Gastrocnemius medialis (tissue), 4 donors: ENCODE measurements around the gene FAM217A. TPM values are rescaled to one million over a fixed set of nuclear protein-coding genes. Genes with fewer than 3 reads are reported as not detected.
A peak's percentile ranks its signal among the peaks of the same experiment; 100 is the strongest.

Experiments
- ATAC-seq, 2 donors: fragments of 150-250 bp; one replicate each; pipeline ENCODE4 v1.9.1; 2016
- DNase-seq, 2 donors: peaks; one replicate each; pipeline ENCODE4 v3.0.0-alpha.2; 2019
- H3K27ac ChIP-seq, 4 donors: fragments of 200-600 bp; sonication (generic); 1 replicate in 1 of 4; 2 replicates in 3 of 4; pipeline ENCODE4 v1.5.1; 2016 to 2018; ENCODE audit warnings: mild to moderate bottlenecking in 2 of 4, moderate library complexity in 1 of 4
- H3K27me3 ChIP-seq, 3 donors: fragments of 200-600 bp; sonication (generic) in 2 of 3; 1 replicate in 1 of 3; 2 replicates in 2 of 3; pipeline versions ENCODE4 v1.5.1 to v1.6.0; 2016 to 2019; ENCODE audit warnings: mild to moderate bottlenecking in 1 of 3, moderate library complexity in 1 of 3
- H3K36me3 ChIP-seq, 2 donors: fragments of 200-600 bp; sonication (generic) in 1 of 2; one replicate each; pipeline ENCODE4 v1.5.1; 2017 to 2018
- H3K4me1 ChIP-seq, 2 donors: fragments of 200-600 bp; sonication (generic) in 1 of 2; one replicate each; pipeline ENCODE4 v1.5.1; 2016 to 2017; ENCODE audit warnings: mild to moderate bottlenecking in 2 of 2
- H3K4me3 ChIP-seq, 4 donors: fragments of 200-600 bp; sonication (generic) in 3 of 4; 1 replicate in 1 of 4; 2 replicates in 3 of 4; pipeline ENCODE4 v1.5.1; 2016 to 2019; ENCODE audit warnings: mild to moderate bottlenecking in 2 of 4
- H3K9me3 ChIP-seq, 3 donors: fragments of 200-600 bp; sonication (generic) in 2 of 3; 1 replicate in 1 of 3; 2 replicates in 2 of 3; pipeline ENCODE4 v1.5.1; 2016 to 2019
- CTCF ChIP-seq, 5 experiments: fragments of 450-650 bp in 3 of 5; fragments of 200-600 bp in 2 of 5; sonication (generic) in 2 of 5; IDR thresholded peaks in 4 of 5; conservative IDR thresholded peaks in 1 of 5; 1 replicate in 4 of 5; 2 replicates in 1 of 5; pipeline ENCODE4 v1.5.1; 2016 to 2019; ENCODE audit warnings: antibody characterized with exemption in 5 of 5, mild to moderate bottlenecking in 3 of 5, moderate library complexity in 3 of 5
- POLR2A ChIP-seq, 2 donors: fragments of 450-650 bp; IDR thresholded peaks; one replicate each; pipeline ENCODE4 v1.6.1; 2017; ENCODE audit warnings: antibody characterized with exemption in 2 of 2, mild to moderate bottlenecking in 2 of 2, moderate library complexity in 2 of 2
- in situ Hi-C, 4 donors: fragments of 200-750 bp; cut with MboI; loops; one replicate each; pipeline versions ENCODE4 v1.15.0 to v1.8.0; 2017; ENCODE audit warnings: low sequenced_read_pairs in 4 of 4
- intact Hi-C: fragments of 100-400 bp; cut with DNase I; formaldehyde crosslinking; loops from one replicate; pipeline ENCODE4 v1.15.1; 2023; ENCODE audit warnings: low total_unique reads
- total RNA-seq, 4 donors: library from RNA; depleted of rRNA; stranded (reverse); fragments of >200 nt; gene quantifications; one replicate each; pipeline versions ENCODE4 v1.1.0 to v1.2.3, GENCODE V29; 2016

The FAM217A gene
- total RNA-seq, 4 donors from 2014 or later: not detected

- Histone ChIP-seq H3K4me3 (no peak overlapping the region), H3K27me3 (no peaks in the 10 kb centered on the region), H3K27ac (no peak overlapping the region), H3K9me3 (no peaks in the 10 kb centered on the region), H3K4me1 (peaks cover 48 to 62% of the 10 kb centered on the region in 2 donors), H3K36me3 (peaks cover 0 to 17% of the 10 kb centered on the region in 2 donors)
- ATAC-seq (no peak), DNase-seq (no peak)
- in situ Hi-C loops: no loop called here
- intact Hi-C loops: no loop called here
- no peak for TF ChIP-seq CTCF (IDR thresholded peaks at IDR 0.05 in 4 of 5, conservative IDR thresholded peaks at IDR 0.05 in 1 of 5)
- no peak for TF ChIP-seq POLR2A (IDR thresholded peaks at IDR 0.05)
Observed at GRCh38 chr6:4028051-4028450, 50.9 kb downstream of the FAM217A start.

DNA sequence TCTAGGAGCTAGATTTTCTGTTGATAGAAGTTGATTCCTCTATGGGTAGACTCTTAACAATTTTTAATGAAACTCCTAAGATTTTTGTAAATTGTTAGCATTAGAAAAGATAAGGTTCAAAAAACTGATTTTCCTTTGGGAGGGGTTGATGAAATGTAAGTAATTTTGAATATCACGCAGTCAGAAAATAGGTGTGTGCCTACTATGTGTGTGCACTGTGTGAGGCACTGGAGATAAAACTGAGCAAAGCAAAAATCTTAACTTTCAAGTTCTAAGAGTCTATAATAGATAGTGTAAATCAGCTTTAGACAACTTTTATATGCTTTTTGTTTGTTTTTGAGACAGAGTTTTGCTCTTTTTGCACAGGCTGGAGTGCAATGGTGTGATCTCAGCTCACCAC lies 53.3 kb downstream of the FAM217A start:
- H3K27me3 ChIP-seq: no peaks in the 10 kb centered on the region
- no peaks in the 10 kb centered on the region for H3K36me3 ChIP-seq
- H3K4me3 ChIP-seq: no peak overlapping the region
- in situ Hi-C loops: no loop called here
- no peak overlapping the region for H3K27ac ChIP-seq
- peaks cover 47 to 52% of the 10 kb centered on the region in 2 donors for H3K4me1 ChIP-seq
- H3K9me3 ChIP-seq: no peaks in the 10 kb centered on the region
- DNase-seq (no peak), ATAC-seq (no peak)
- TF ChIP-seq CTCF (IDR thresholded peaks at IDR 0.05 in 4 of 5, conservative IDR thresholded peaks at IDR 0.05 in 1 of 5) (no peak), POLR2A (IDR thresholded peaks at IDR 0.05) (no peak)
- intact Hi-C loops: no loop called here

DNA sequence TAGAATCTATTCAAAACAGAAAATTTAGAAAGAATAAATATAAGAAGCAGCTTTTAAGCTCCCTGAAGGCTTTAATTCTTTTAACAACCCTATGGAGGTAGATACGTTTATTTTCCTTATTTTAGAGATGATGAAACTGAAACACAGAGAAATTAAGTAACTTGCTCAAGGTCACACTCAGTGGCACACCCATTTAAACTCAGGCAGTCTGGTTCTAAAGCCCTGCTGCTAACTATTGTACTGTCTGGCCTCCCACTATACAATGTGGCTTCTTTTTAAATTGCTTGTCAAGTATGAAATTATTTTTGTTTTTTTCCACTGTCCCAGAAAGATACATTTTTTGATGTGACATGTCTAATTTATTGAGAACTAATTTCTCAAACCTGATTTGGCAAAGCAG lies 55.7 kb downstream of the FAM217A start:
- Histone ChIP-seq H3K4me3 (peak overlapping the region in 3 of 4 donors; percentile 82 to 84 (median 84)), H3K27ac (peak overlapping the region; percentile 94 to 99 (median 98)), H3K36me3 (no peaks in the 10 kb centered on the region), H3K9me3 (no peaks in the 10 kb centered on the region), H3K27me3 (no peaks in the 10 kb centered on the region), H3K4me1 (peaks cover 63 to 66% of the 10 kb centered on the region in 2 donors)
- no peak for DNase-seq
- in situ Hi-C loops (loop anchor here in 3 of 4 donors (25.0 kb wide), 3 partner anchors 736 to 911 kb away; partner anchors contain the start of genes BPHL (in 1 of the 3) and PSMG4 (in 1 of the 3)), intact Hi-C loops (loop anchor here (5.0 kb wide), 1 partner anchor 89 kb away; no protein-coding TSS in a partner anchor)
- no peak for ATAC-seq
- TF ChIP-seq CTCF (IDR thresholded peaks at IDR 0.05 in 4 of 5, conservative IDR thresholded peaks at IDR 0.05 in 1 of 5): no peak
- no peak for TF ChIP-seq POLR2A (IDR thresholded peaks at IDR 0.05)

DNA sequence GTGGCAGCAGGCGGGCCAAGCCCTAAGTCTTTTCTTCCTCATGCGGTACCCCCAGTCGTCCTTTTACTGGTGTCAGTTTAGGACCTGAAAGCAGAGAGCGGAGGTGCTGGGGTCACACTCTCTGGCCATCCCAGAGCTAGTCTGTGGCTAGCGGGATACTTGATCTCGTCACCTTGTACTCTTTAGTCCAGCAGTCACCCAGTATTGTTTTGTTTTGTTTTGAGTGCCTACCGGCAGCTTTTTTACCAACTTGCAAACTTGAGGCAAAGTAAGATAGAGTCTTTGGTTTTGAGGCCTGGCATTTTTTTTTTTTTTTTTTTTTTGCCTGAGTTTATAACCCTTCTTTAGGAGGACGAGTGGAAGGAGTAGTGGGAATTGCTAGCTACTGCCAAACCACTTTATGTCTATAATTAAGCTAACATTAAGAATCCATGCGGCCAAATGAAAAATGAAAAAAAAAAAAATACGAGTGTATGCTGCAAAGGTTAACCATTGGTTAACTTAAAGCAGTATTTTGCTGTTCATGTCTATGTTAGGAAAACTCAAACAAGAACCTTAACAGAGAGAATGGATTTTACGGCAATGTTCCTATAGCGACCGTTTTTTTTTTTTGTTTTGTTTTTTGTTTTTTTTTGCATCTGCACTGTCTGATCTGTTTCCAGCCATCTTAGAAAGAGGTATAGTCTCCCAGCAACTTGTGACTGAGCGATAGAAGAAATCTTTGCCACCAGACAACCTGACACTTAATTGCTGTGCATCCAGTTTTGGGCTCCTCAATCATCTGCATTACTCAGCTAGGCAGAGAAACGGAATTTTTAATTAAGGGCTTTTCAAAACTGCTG lies 56.9 kb downstream of the FAM217A start:
- DNase-seq (peak in 1 of 2 donors; percentile 10), ATAC-seq (peak; percentile 31 to 35)
- H3K4me3 ChIP-seq: peak overlapping the region; percentile 82 to 94 (median 84)
- intact Hi-C loops (loop anchor here (1.0 to 5.0 kb wide), 3 partner anchors 90 to 279 kb away; no protein-coding TSS in a partner anchor), in situ Hi-C loops (loop anchor here in 3 of 4 donors (25.0 kb wide), 3 partner anchors 735 to 910 kb away; partner anchors contain the start of genes BPHL (in 1 of the 3) and PSMG4 (in 1 of the 3))
- H3K9me3 ChIP-seq: no peaks in the 10 kb centered on the region
- TF ChIP-seq POLR2A (IDR thresholded peaks at IDR 0.05): no peak
- TF ChIP-seq CTCF (IDR thresholded peaks at IDR 0.05 in 4 of 5, conservative IDR thresholded peaks at IDR 0.05 in 1 of 5): no peak
- peaks cover 64 to 70% of the 10 kb centered on the region in 2 donors for H3K4me1 ChIP-seq
- H3K27me3 ChIP-seq: no peaks in the 10 kb centered on the region
- H3K36me3 ChIP-seq: no peaks in the 10 kb centered on the region
- peak overlapping the region; percentile 94 to 99 (median 98) for H3K27ac ChIP-seq
